Hepatocyte (in vitro differentiated cells): ENCODE results near the gene PIK3C2B.

Source experiments
- CTCF ChIP-seq: fragments of 200-600 bp; sonication (generic); IDR thresholded peaks from 2 replicates; pipeline ENCODE4 v1.5.1; 2016; ENCODE audit warnings: antibody characterized with exemption, mild to moderate bottlenecking; ENCODE audit not compliant: poor library complexity
- EZH2 ChIP-seq: fragments of 200-600 bp; sonication (generic); IDR thresholded peaks from 2 replicates; pipeline ENCODE4 v1.6.1; 2016; ENCODE audit warnings: antibody characterized with exemption, mild to moderate bottlenecking, borderline replicate concordance
- EZH2phosphoT487 ChIP-seq: fragments of 200-600 bp; sonication (generic); IDR thresholded peaks from one replicate; pipeline ENCODE4 v1.6.1; 2018; ENCODE audit warnings: antibody characterized with exemption, mild to moderate bottlenecking, low read depth, moderate library complexity; ENCODE audit not compliant: unreplicated experiment, severe bottlenecking

GRCh38 chr1:204520834-204521709 lies 26.5 kb upstream of the PIK3C2B start:
- TF ChIP-seq EZH2 (no peak), CTCF (no peak), EZH2phosphoT487 (no peak)
